IMR-90 (cell line): Measurements from ENCODE around the gene SOBP.

Experiments
- BHLHE40 ChIP-seq: fragments of 150-350 bp; IDR thresholded peaks from 2 replicates; pipeline ENCODE4 v1.6.1; 2016; ENCODE audit warnings: mild to moderate bottlenecking, low read depth, low read length
- CHD1 ChIP-seq: IDR thresholded peaks from 2 replicates; pipeline ENCODE4 v1.6.1; 2012; ENCODE audit warnings: low read depth, low read length, improper control_type of control experiment
- FOS ChIP-seq: fragments of 150-350 bp; IDR thresholded peaks from 2 replicates; pipeline ENCODE4 v1.6.1; 2016; ENCODE audit warnings: low read depth, low read length
- MAFK ChIP-seq: IDR thresholded peaks from 2 replicates; pipeline ENCODE4 v1.6.1; 2012; ENCODE audit warnings: low read depth, low read length, improper control_type of control experiment
- MAZ ChIP-seq: IDR thresholded peaks from 2 replicates; pipeline ENCODE4 v1.6.1; 2012; ENCODE audit warnings: low read depth, mild to moderate bottlenecking, low read length, improper control_type of control experiment, moderate library complexity, borderline replicate concordance
- MXI1 ChIP-seq: IDR thresholded peaks from 2 replicates; pipeline ENCODE4 v1.6.1; 2012; ENCODE audit warnings: low read depth, mild to moderate bottlenecking, low read length, moderate library complexity, borderline replicate concordance
- NFE2L2 ChIP-seq: fragments of 150-350 bp; IDR thresholded peaks from 2 replicates; pipeline ENCODE4 v1.6.1; 2016; ENCODE audit warnings: low read depth, mild to moderate bottlenecking, low read length
- POLR2A ChIP-seq: IDR thresholded peaks from 2 replicates; pipeline ENCODE4 v1.6.1; 2012; ENCODE audit warnings: mild to moderate bottlenecking, low read depth, low read length
- RAD21 ChIP-seq: IDR thresholded peaks from 2 replicates; pipeline ENCODE4 v1.6.1; 2012; ENCODE audit warnings: low read length, improper control_type of control experiment
- RCOR1 ChIP-seq: IDR thresholded peaks from 2 replicates; pipeline ENCODE4 v1.6.1; 2012; ENCODE audit warnings: mild to moderate bottlenecking, low read length, improper control_type of control experiment; ENCODE audit not compliant: insufficient replicate concordance
- RFX5 ChIP-seq: IDR thresholded peaks from 2 replicates; pipeline ENCODE4 v1.8.0; 2012; ENCODE audit warnings: low read depth, mild to moderate bottlenecking, low read length, moderate library complexity
- SMC3 ChIP-seq: fragments of 150-350 bp; IDR thresholded peaks from 2 replicates; pipeline ENCODE4 v1.6.1; 2016; ENCODE audit warnings: low read depth, mild to moderate bottlenecking, antibody characterized with exemption, low read length, moderate library complexity
- TF ChIP-seq, protein P1 (sequence below): conservative IDR thresholded peaks from 2 replicates; pipeline ENCODE4 v1.5.1; 2012; ENCODE audit warnings: mild to moderate bottlenecking, low read depth, low read length, improper control_type of control experiment
- TF ChIP-seq, protein P2 (sequence below): fragments of 150-350 bp; IDR thresholded peaks from 2 replicates; pipeline ENCODE4 v1.6.1; 2017; ENCODE audit warnings: mild to moderate bottlenecking, antibody characterized with exemption, low read length, low read depth

DNA sequence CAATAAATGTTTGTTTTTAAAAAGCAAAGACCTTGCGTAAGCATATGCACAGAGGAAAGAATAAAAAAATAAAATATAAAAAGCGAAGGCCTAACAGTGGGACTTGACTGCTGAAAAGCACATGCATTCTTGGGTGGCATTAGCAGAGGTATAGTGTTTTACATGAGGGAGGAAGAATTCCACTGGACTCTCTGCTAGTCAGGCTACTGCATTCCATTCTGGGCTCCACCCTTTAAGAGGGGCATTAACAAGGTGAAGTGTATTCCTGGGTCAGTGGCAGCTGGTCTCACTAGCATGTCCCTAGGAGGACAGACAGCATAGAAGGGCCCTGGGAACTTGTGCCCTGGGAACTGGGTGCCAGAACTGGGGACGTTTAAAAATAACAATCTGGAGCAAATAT, 134.1 kb downstream of the SOBP start:
- TF ChIP-seq, protein P1, sequence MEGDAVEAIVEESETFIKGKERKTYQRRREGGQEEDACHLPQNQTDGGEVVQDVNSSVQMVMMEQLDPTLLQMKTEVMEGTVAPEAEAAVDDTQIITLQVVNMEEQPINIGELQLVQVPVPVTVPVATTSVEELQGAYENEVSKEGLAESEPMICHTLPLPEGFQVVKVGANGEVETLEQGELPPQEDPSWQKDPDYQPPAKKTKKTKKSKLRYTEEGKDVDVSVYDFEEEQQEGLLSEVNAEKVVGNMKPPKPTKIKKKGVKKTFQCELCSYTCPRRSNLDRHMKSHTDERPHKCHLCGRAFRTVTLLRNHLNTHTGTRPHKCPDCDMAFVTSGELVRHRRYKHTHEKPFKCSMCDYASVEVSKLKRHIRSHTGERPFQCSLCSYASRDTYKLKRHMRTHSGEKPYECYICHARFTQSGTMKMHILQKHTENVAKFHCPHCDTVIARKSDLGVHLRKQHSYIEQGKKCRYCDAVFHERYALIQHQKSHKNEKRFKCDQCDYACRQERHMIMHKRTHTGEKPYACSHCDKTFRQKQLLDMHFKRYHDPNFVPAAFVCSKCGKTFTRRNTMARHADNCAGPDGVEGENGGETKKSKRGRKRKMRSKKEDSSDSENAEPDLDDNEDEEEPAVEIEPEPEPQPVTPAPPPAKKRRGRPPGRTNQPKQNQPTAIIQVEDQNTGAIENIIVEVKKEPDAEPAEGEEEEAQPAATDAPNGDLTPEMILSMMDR: no peak
- TF ChIP-seq RAD21 (no peak), SMC3 (no peak), RCOR1 (no peak), POLR2A (no peak), FOS (no peak), NFE2L2 (no peak), CHD1 (no peak), BHLHE40 (no peak), RFX5 (no peak), MAZ (no peak), MAFK (no peak), MXI1 (no peak)
- TF ChIP-seq, protein P2, sequence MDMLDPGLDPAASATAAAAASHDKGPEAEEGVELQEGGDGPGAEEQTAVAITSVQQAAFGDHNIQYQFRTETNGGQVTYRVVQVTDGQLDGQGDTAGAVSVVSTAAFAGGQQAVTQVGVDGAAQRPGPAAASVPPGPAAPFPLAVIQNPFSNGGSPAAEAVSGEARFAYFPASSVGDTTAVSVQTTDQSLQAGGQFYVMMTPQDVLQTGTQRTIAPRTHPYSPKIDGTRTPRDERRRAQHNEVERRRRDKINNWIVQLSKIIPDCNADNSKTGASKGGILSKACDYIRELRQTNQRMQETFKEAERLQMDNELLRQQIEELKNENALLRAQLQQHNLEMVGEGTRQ: no peak
